ENCODE data around the gene CACFD1. TPM values are rescaled to one million over a fixed set of nuclear protein-coding genes. Genes with fewer than 3 reads are reported as not detected.
"Not testable (repeated sequence)": the region's sequence is repeated elsewhere in the genome, so short reads cannot be mapped to it uniquely, and the experiment has no call there.

Gene CACFD1
- total RNA-seq, 2 experiments from 2014 or later, result 0.38 to 1.1 TPM

GRCh38 chr9:133448487-133448972, 11.2 kb upstream of the CACFD1 start:
- no peaks in the 10 kb centered on the region for H3K36me3 Mint-ChIP-seq
- ATAC-seq (no peak), DNase-seq (no peak)
- H3K4me3 Mint-ChIP-seq, result no peak overlapping the region
- H3K4me1 Mint-ChIP-seq, result no peaks in the 10 kb centered on the region
- CTCF ChIA-PET, result no interaction called here
- H3K27ac Mint-ChIP-seq, result no peak overlapping the region
- no peaks in the 10 kb centered on the region for H3K9me3 Mint-ChIP-seq (ENCODE audit: low read depth)
- H3K27me3 Mint-ChIP-seq, result peaks cover 3% of the 10 kb centered on the region

GRCh38 chr9:133449760-133450159, 10.0 kb upstream of the CACFD1 start:
- H3K4me1 Mint-ChIP-seq, result no peaks in the 10 kb centered on the region
- no peak overlapping the region for H3K27ac Mint-ChIP-seq
- H3K9me3 Mint-ChIP-seq (ENCODE audit: low read depth), result no peaks in the 10 kb centered on the region
- H3K27me3 Mint-ChIP-seq, result peaks cover 3% of the 10 kb centered on the region
- CTCF ChIA-PET, result no interaction called here
- ATAC-seq, result no peak
- no peaks in the 10 kb centered on the region for H3K36me3 Mint-ChIP-seq
- no peak for DNase-seq
- H3K4me3 Mint-ChIP-seq, result no peak overlapping the region

- ATAC-seq; H3K27ac Mint-ChIP-seq; CTCF ChIA-PET; H3K4me3 Mint-ChIP-seq; H3K36me3 Mint-ChIP-seq; H3K4me1 Mint-ChIP-seq; H3K27me3 Mint-ChIP-seq; DNase-seq; H3K9me3 Mint-ChIP-seq (ENCODE audit: low read depth): not testable (repeated sequence)
These were observed 7.9 kb upstream of the CACFD1 start for GRCh38 chr9:133451865-133452264.

- no peaks in the 10 kb centered on the region for H3K27me3 Mint-ChIP-seq
- ATAC-seq, result no peak
- CTCF ChIA-PET, result no interaction called here
- H3K4me1 Mint-ChIP-seq, result no peaks in the 10 kb centered on the region
- H3K9me3 Mint-ChIP-seq (ENCODE audit: low read depth), result no peaks in the 10 kb centered on the region
- H3K36me3 Mint-ChIP-seq, result no peaks in the 10 kb centered on the region
- H3K4me3 Mint-ChIP-seq, result no peak overlapping the region
- no peak overlapping the region for H3K27ac Mint-ChIP-seq
- no peak for DNase-seq
These were observed 7.2 kb upstream of the CACFD1 start for GRCh38 chr9:133452562-133452961.

GRCh38 chr9:133453651-133454050, 6.1 kb upstream of the CACFD1 start:
- no peaks in the 10 kb centered on the region for H3K36me3 Mint-ChIP-seq
- no peak for DNase-seq
- CTCF ChIA-PET, result interaction anchor here (3.0 kb wide), 1 partner anchor 268 kb away, joined by 7 read pairs; no protein-coding TSS in a partner anchor
- H3K27me3 Mint-ChIP-seq, result peaks cover 2% of the 10 kb centered on the region
- H3K9me3 Mint-ChIP-seq (ENCODE audit: low read depth), result no peaks in the 10 kb centered on the region
- no peak overlapping the region for H3K4me3 Mint-ChIP-seq
- H3K4me1 Mint-ChIP-seq, result no peaks in the 10 kb centered on the region
- H3K27ac Mint-ChIP-seq, result no peak overlapping the region
- no peak for ATAC-seq

- CTCF ChIA-PET, result interaction anchor here (3.0 kb wide), 1 partner anchor 269 kb away, joined by 7 read pairs; no protein-coding TSS in a partner anchor
- ATAC-seq, result no peak
- peaks cover 5% of the 10 kb centered on the region for H3K27me3 Mint-ChIP-seq
- no peaks in the 10 kb centered on the region for H3K36me3 Mint-ChIP-seq
- H3K27ac Mint-ChIP-seq, result no peak overlapping the region
- DNase-seq, result no peak
- no peak overlapping the region for H3K4me3 Mint-ChIP-seq
- H3K4me1 Mint-ChIP-seq, result no peaks in the 10 kb centered on the region
- no peaks in the 10 kb centered on the region for H3K9me3 Mint-ChIP-seq (ENCODE audit: low read depth)
These were observed 5.5 kb upstream of the CACFD1 start for GRCh38 chr9:133454325-133454724.

- peaks cover 5% of the 10 kb centered on the region for H3K27me3 Mint-ChIP-seq
- H3K9me3 Mint-ChIP-seq (ENCODE audit: low read depth), result no peaks in the 10 kb centered on the region
- no peak overlapping the region for H3K4me3 Mint-ChIP-seq
- ATAC-seq (no peak), DNase-seq (no peak)
- H3K4me1 Mint-ChIP-seq, result no peaks in the 10 kb centered on the region
- no peak overlapping the region for H3K27ac Mint-ChIP-seq
- no peaks in the 10 kb centered on the region for H3K36me3 Mint-ChIP-seq
- CTCF ChIA-PET, result interaction anchor here (3.0 kb wide), 1 partner anchor 269 kb away, joined by 7 read pairs; no protein-coding TSS in a partner anchor
These were observed 4.7 kb upstream of the CACFD1 start for GRCh38 chr9:133454943-133455673.

- CTCF ChIA-PET, result interaction anchor here (3.0 kb wide), 1 partner anchor 270 kb away, joined by 7 read pairs; no protein-coding TSS in a partner anchor
- Mint-ChIP-seq H3K36me3 (no peaks in the 10 kb centered on the region), H3K4me3 (no peak overlapping the region), H3K27ac (no peak overlapping the region), H3K9me3 (ENCODE audit: low read depth) (no peaks in the 10 kb centered on the region), H3K4me1 (peaks cover 2% of the 10 kb centered on the region), H3K27me3 (peaks cover 11% of the 10 kb centered on the region)
- no peak for DNase-seq
- no peak for ATAC-seq
These were observed 3.8 kb upstream of the CACFD1 start for GRCh38 chr9:133455936-133456335.

GRCh38 chr9:133456409-133456808, 3.4 kb upstream of the CACFD1 start:
- no peaks in the 10 kb centered on the region for H3K9me3 Mint-ChIP-seq (ENCODE audit: low read depth)
- H3K36me3 Mint-ChIP-seq, result no peaks in the 10 kb centered on the region
- CTCF ChIA-PET, result no interaction called here
- no peak for ATAC-seq
- peaks cover 2% of the 10 kb centered on the region for H3K4me1 Mint-ChIP-seq
- no peak for DNase-seq
- H3K4me3 Mint-ChIP-seq, result no peak overlapping the region
- H3K27me3 Mint-ChIP-seq, result peaks cover 16% of the 10 kb centered on the region
- H3K27ac Mint-ChIP-seq, result no peak overlapping the region

GRCh38 chr9:133457233-133457632, 2.5 kb upstream of the CACFD1 start:
- ATAC-seq, result no peak
- H3K4me3 Mint-ChIP-seq, result no peak overlapping the region
- no peaks in the 10 kb centered on the region for H3K36me3 Mint-ChIP-seq
- H3K27ac Mint-ChIP-seq, result no peak overlapping the region
- DNase-seq, result no peak
- CTCF ChIA-PET, result no interaction called here
- H3K4me1 Mint-ChIP-seq, result peaks cover 2% of the 10 kb centered on the region
- no peaks in the 10 kb centered on the region for H3K9me3 Mint-ChIP-seq (ENCODE audit: low read depth)
- H3K27me3 Mint-ChIP-seq, result peaks cover 20% of the 10 kb centered on the region

- Mint-ChIP-seq H3K4me1 (peaks cover 2% of the 10 kb centered on the region), H3K27ac (no peak overlapping the region), H3K4me3 (no peak overlapping the region), H3K36me3 (no peaks in the 10 kb centered on the region), H3K9me3 (ENCODE audit: low read depth) (no peaks in the 10 kb centered on the region), H3K27me3 (peaks cover 20% of the 10 kb centered on the region)
- CTCF ChIA-PET, result interaction anchor here (1.0 kb wide), 1 partner anchor 22 kb away, joined by 4 read pairs; the partner anchor contains the start of gene SLC2A6
- no peak for DNase-seq
- ATAC-seq, result no peak
These were observed 2.0 kb upstream of the CACFD1 start for GRCh38 chr9:133457748-133458147.

- CTCF ChIA-PET, result interaction anchor here (0.6 to 1.3 kb wide), 4 partner anchors 21 to 101 kb away, joined by 3 to 7 read pairs (median 4); partner anchors contain the start of gene SLC2A6
- DNase-seq (no peak), ATAC-seq (no peak)
- Mint-ChIP-seq H3K4me1 (peaks cover 2% of the 10 kb centered on the region), H3K4me3 (no peak overlapping the region), H3K9me3 (ENCODE audit: low read depth) (no peaks in the 10 kb centered on the region), H3K27me3 (peaks cover 20% of the 10 kb centered on the region), H3K27ac (no peak overlapping the region), H3K36me3 (no peaks in the 10 kb centered on the region)
These were observed 1.0 kb upstream of the CACFD1 start for GRCh38 chr9:133458643-133459312.

- H3K9me3 Mint-ChIP-seq (ENCODE audit: low read depth), result no peaks in the 10 kb centered on the region
- CTCF ChIA-PET, result interaction anchor here (0.8 to 1.3 kb wide), 4 partner anchors 26 to 97 kb away, joined by 3 to 7 read pairs (median 4); no protein-coding TSS in a partner anchor
- peaks cover 2% of the 10 kb centered on the region for H3K4me1 Mint-ChIP-seq
- DNase-seq (no peak), ATAC-seq (no peak)
- H3K27me3 Mint-ChIP-seq, result peaks cover 20% of the 10 kb centered on the region
- H3K4me3 Mint-ChIP-seq, result peak overlapping the region; percentile 33
- no peak overlapping the region for H3K27ac Mint-ChIP-seq
- H3K36me3 Mint-ChIP-seq, result no peaks in the 10 kb centered on the region
These were observed 812 bp downstream of the CACFD1 start for GRCh38 chr9:133460405-133461175.

Data from activated CD8-positive, alpha-beta memory T cell treated with anti-CD3 and anti-CD28 coated beads, Interleukin-2, amount 10 ng/mL, durations not matched to agents 7 days and 5 days (primary cell).